H1 (cell line): ENCODE measurements around the gene STAC.

Source experiments
- ATF3 ChIP-seq: IDR thresholded peaks from 2 replicates; pipeline ENCODE4 v1.6.1; 2011; ENCODE audit warnings: low read depth, mild to moderate bottlenecking, low read length; ENCODE audit not compliant: insufficient read depth
- CTCF ChIP-seq, 3 experiments: IDR thresholded peaks; 1 replicate in 2 of 3; 2 replicates in 1 of 3; pipeline versions ENCODE4 v1.5.1 to v1.6.1; 2011; ENCODE audit warnings: low read length in 3 of 3, mild to moderate bottlenecking in 3 of 3, inconsistent platforms in 2 of 3, low read depth in 1 of 3, moderate library complexity in 1 of 3; ENCODE audit not compliant: insufficient read depth in 1 of 3; ENCODE audit errors: control extremely low read depth in 1 of 3
- POLR2A ChIP-seq, 2 experiments: IDR thresholded peaks; 1 replicate in 1 of 2; 2 replicates in 1 of 2; pipeline ENCODE4 v1.6.1; 2011; ENCODE audit warnings: low read depth in 2 of 2, low read length in 2 of 2, mild to moderate bottlenecking in 2 of 2; ENCODE audit errors: control extremely low read depth in 1 of 2
- POLR2AphosphoS5 ChIP-seq: IDR thresholded peaks from 2 replicates; pipeline ENCODE4 v1.6.1; 2011; ENCODE audit warnings: low read depth, low read length
- SIN3A ChIP-seq, 2 experiments: IDR thresholded peaks in 1 of 2; conservative IDR thresholded peaks in 1 of 2; 2 replicates each; pipeline ENCODE4 v1.6.1; 2011 to 2012; ENCODE audit warnings: low read length in 2 of 2, improper control_type of control experiment in 1 of 2, low read depth in 1 of 2, mild to moderate bottlenecking in 1 of 2
- SRF ChIP-seq: IDR thresholded peaks from 2 replicates; pipeline ENCODE4 v1.6.1; 2011; ENCODE audit warnings: mild to moderate bottlenecking, low read depth, low read length, moderate library complexity
- SUZ12 ChIP-seq: fragments of 200-600 bp; sonication (generic); IDR thresholded peaks from 2 replicates; pipeline ENCODE4 v1.6.1; 2012; ENCODE audit warnings: mild to moderate bottlenecking, inconsistent platforms, low read length, moderate library complexity, mixed read lengths
- TAF7 ChIP-seq: optimal IDR thresholded peaks from 2 replicates; pipeline ENCODE3; 2011; ENCODE audit warnings: low read depth, mild to moderate bottlenecking, inconsistent platforms, low read length, moderate library complexity, borderline replicate concordance
- TCF12 ChIP-seq: IDR thresholded peaks from 2 replicates; pipeline ENCODE4 v1.6.1; 2011; ENCODE audit warnings: low read depth, mild to moderate bottlenecking, low read length

GRCh38 chr3:36372534-36372935 lies 7.8 kb upstream of the STAC start:
- TF ChIP-seq ATF3 (no peak), TCF12 (no peak), SUZ12 (no peak), POLR2AphosphoS5 (no peak), POLR2A (IDR thresholded peaks at IDR 0.05; ENCODE audit: control extremely low read depth in 1 of 2, low read depth in 2 of 2, low read length in 2 of 2) (no peak), SRF (no peak), TAF7 (no peak), SIN3A (conservative IDR thresholded peaks at IDR 0.05 in 1 of 2, IDR thresholded peaks at IDR 0.05 in 1 of 2; ENCODE audit: low read depth in 1 of 2, low read length in 2 of 2) (no peak), CTCF (IDR thresholded peaks at IDR 0.05; ENCODE audit: control extremely low read depth in 1 of 3, insufficient read depth in 1 of 3, low read depth in 1 of 3, low read length in 3 of 3) (no peak)
